ENCODE measurements around the gene LLPH. TPM values are rescaled to one million over a fixed set of nuclear protein-coding genes. Genes with fewer than 3 reads are reported as not detected.

The LLPH gene
- polyA plus RNA-seq, 1 donor (not counting 4 experiments of a cell fraction or from before 2014, with no cell fraction given): 36.6 TPM

DNA sequence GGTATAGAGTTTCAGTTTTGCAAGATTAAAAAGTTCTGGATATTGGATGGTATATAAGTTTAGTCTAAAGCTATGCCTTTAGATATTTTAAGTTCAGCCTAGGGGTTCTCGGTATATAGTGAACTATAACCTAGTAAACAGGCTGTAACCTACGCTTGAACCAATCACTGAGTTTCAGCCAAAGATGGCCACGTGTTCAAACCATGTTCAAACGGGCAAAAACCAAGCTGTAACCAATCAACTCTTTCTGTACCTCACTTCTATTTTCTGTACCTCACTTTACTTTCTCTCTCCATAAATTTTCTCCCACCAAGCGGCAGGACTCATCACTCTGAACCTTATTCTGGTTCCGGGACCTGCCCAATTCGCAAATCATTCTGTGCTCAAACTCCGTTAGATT is 37.9 kb upstream of the LLPH start:
- H2AFZ ChIP-seq (ENCODE audit: control insufficient read depth, low read length): peak overlapping the region; percentile 49
- H3K27ac ChIP-seq (ENCODE audit: control insufficient read depth, insufficient read depth, low read length): peak overlapping the region; percentile 93
- dilution Hi-C loops (cut with MboI; ENCODE audit: extremely low pct_ligation_motif_present, low sequenced_read_pairs): no loop called here
- peak overlapping the region; percentile 53 to 93 (median 87) for H3K4me3 ChIP-seq (ENCODE audit: control insufficient read depth in 2 of 3, extremely low read depth in 1 of 3, insufficient read depth in 2 of 3, low read depth in 1 of 3, low read length in 3 of 3)
- DNase-seq (ENCODE audit: low read depth, low spot score): no peak
- no peaks in the 10 kb centered on the region for H3K36me3 ChIP-seq (ENCODE audit: control insufficient read depth in 2 of 2, extremely low read depth in 1 of 2, insufficient read depth in 2 of 2, low read length in 2 of 2)
- H3K4me1 ChIP-seq (ENCODE audit: control insufficient read depth, extremely low read depth, insufficient read depth, low read length): peaks cover 4% of the 10 kb centered on the region
- no peaks in the 10 kb centered on the region for H4K20me1 ChIP-seq (ENCODE audit: control insufficient read depth, extremely low read depth, insufficient read depth, low read length)
- H3K79me2 ChIP-seq (ENCODE audit: control insufficient read depth, insufficient read depth, low read length): peaks cover 53% of the 10 kb centered on the region
- peak overlapping the region; percentile 94 for H3K4me2 ChIP-seq (ENCODE audit: control insufficient read depth, extremely low read depth, insufficient read depth, low read depth, low read length)
- no peak for FAIRE-seq
- H3K27me3 ChIP-seq (ENCODE audit: control insufficient read depth, extremely low read depth, insufficient read depth, low read length): no peaks in the 10 kb centered on the region
- H3K9me1 ChIP-seq (ENCODE audit: control insufficient read depth, extremely low read depth, insufficient read depth, low read length): no peaks in the 10 kb centered on the region
- H3K9me3 ChIP-seq (ENCODE audit: control insufficient read depth, low read depth, low read length): no peaks in the 10 kb centered on the region
- peak overlapping the region; percentile 93 for H3K9ac ChIP-seq (ENCODE audit: control insufficient read depth, extremely low read depth, insufficient read depth, low read length)
- TF ChIP-seq, protein P1, sequence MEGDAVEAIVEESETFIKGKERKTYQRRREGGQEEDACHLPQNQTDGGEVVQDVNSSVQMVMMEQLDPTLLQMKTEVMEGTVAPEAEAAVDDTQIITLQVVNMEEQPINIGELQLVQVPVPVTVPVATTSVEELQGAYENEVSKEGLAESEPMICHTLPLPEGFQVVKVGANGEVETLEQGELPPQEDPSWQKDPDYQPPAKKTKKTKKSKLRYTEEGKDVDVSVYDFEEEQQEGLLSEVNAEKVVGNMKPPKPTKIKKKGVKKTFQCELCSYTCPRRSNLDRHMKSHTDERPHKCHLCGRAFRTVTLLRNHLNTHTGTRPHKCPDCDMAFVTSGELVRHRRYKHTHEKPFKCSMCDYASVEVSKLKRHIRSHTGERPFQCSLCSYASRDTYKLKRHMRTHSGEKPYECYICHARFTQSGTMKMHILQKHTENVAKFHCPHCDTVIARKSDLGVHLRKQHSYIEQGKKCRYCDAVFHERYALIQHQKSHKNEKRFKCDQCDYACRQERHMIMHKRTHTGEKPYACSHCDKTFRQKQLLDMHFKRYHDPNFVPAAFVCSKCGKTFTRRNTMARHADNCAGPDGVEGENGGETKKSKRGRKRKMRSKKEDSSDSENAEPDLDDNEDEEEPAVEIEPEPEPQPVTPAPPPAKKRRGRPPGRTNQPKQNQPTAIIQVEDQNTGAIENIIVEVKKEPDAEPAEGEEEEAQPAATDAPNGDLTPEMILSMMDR (optimal IDR thresholded peaks at IDR 0.05 in 1 of 3, IDR thresholded peaks at IDR 0.05 in 1 of 3, conservative IDR thresholded peaks at IDR 0.05 in 1 of 3; ENCODE audit: extremely low read depth in 1 of 3, insufficient read depth in 2 of 3, low read length in 3 of 3): no peak
- no peak for TF ChIP-seq EZH2 (IDR thresholded peaks at IDR 0.05; ENCODE audit: low read length)

DNA sequence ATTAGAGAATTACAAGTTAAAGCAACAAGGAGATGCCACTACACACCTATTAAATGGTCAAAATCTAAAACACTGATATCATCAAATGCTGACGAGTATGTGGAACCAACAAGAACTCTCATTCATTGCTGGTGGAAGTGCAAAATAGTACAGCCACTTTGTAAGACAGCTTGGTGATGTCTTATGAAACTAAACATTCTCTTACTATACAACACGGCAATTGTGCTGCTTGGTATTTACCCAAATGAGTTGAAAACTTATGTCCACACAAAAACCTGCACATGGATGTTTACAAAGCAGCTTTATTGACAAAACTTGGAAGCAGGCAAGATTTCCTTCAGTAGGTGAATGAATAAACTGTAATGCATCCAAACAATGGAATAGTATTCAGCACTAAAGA is 36.0 kb upstream of the LLPH start:
- Histone ChIP-seq H4K20me1 (ENCODE audit: control insufficient read depth, extremely low read depth, insufficient read depth, low read length) (no peaks in the 10 kb centered on the region), H3K9me1 (ENCODE audit: control insufficient read depth, extremely low read depth, insufficient read depth, low read length) (no peaks in the 10 kb centered on the region), H3K4me2 (ENCODE audit: control insufficient read depth, extremely low read depth, insufficient read depth, low read depth, low read length) (no peak overlapping the region), H3K79me2 (ENCODE audit: control insufficient read depth, insufficient read depth, low read length) (peaks cover 69% of the 10 kb centered on the region), H3K9ac (ENCODE audit: control insufficient read depth, extremely low read depth, insufficient read depth, low read length) (no peak overlapping the region), H3K4me3 (ENCODE audit: control insufficient read depth in 2 of 3, extremely low read depth in 1 of 3, insufficient read depth in 2 of 3, low read depth in 1 of 3, low read length in 3 of 3) (no peak overlapping the region), H3K27ac (ENCODE audit: control insufficient read depth, insufficient read depth, low read length) (no peak overlapping the region), H3K9me3 (ENCODE audit: control insufficient read depth, low read depth, low read length) (no peaks in the 10 kb centered on the region), H3K27me3 (ENCODE audit: control insufficient read depth, extremely low read depth, insufficient read depth, low read length) (no peaks in the 10 kb centered on the region), H3K36me3 (ENCODE audit: control insufficient read depth in 2 of 2, extremely low read depth in 1 of 2, insufficient read depth in 2 of 2, low read length in 2 of 2) (no peaks in the 10 kb centered on the region), H3K4me1 (ENCODE audit: control insufficient read depth, extremely low read depth, insufficient read depth, low read length) (peaks cover 4% of the 10 kb centered on the region), H2AFZ (ENCODE audit: control insufficient read depth, low read length) (no peak overlapping the region)
- TF ChIP-seq, protein P1 (optimal IDR thresholded peaks at IDR 0.05 in 1 of 3, IDR thresholded peaks at IDR 0.05 in 1 of 3, conservative IDR thresholded peaks at IDR 0.05 in 1 of 3; ENCODE audit: extremely low read depth in 1 of 3, insufficient read depth in 2 of 3, low read length in 3 of 3): no peak
- no peak for TF ChIP-seq EZH2 (IDR thresholded peaks at IDR 0.05; ENCODE audit: low read length)
- dilution Hi-C loops (cut with MboI; ENCODE audit: extremely low pct_ligation_motif_present, low sequenced_read_pairs): no loop called here
- no peak for DNase-seq (ENCODE audit: low read depth, low spot score)
- FAIRE-seq: no peak
